T-cell (primary cell): ENCODE results near the gene STX4. TPM values are rescaled to one million over a fixed set of nuclear protein-coding genes. Genes with fewer than 3 reads are reported as not detected.

Experiments
- ATAC-seq, 4 experiments: fragments of 200-7000 bp in 3 of 4; fragments of 150-1000 bp in 1 of 4; cut with Tn5 transposase; replicated peaks in 1 of 4; 1 replicate in 3 of 4; 2 replicates in 1 of 4; pipeline ENCODE4 v1.10.0; 2021; ENCODE audit warnings: moderate library complexity in 3 of 4, mild to moderate bottlenecking in 2 of 4, moderate number of reproducible peaks in 1 of 4
- CTCF ChIA-PET, 2 donors: fragments of 300-600 bp; sonication (Branson Sonifier 250); formaldehyde crosslinking; loops; one replicate each; lab custom pipeline; 2022; ENCODE audit warnings: antibody characterized with exemption in 2 of 2; lab: Charles Lee
- POLR2A ChIA-PET, 2 donors: fragments of 300-600 bp; sonication (Branson Sonifier 250); formaldehyde crosslinking; loops; one replicate each; lab custom pipeline; 2022; ENCODE audit warnings: antibody characterized with exemption in 2 of 2; lab: Charles Lee
- DNase-seq, 35 experiments: peaks; one replicate each; pipeline versions ENCODE4 v3.0.0 to v3.0.0-alpha.2; 2013 to 2023
- H3K27ac ChIP-seq: one replicate; pipeline ENCODE4 v1.5.1; 2013; ENCODE audit warnings: low read length
- H3K27me3 ChIP-seq, 2 experiments: replicated peaks in 1 of 2; 1 replicate in 1 of 2; 2 replicates in 1 of 2; pipeline versions ENCODE4 v1.6.1 to v1.7.0; 2013; ENCODE audit warnings: low read length in 1 of 2, mixed read lengths in 1 of 2; ENCODE audit not compliant: control insufficient read depth in 2 of 2, insufficient read depth in 2 of 2; ENCODE audit errors: extremely low read depth in 1 of 2
- H3K36me3 ChIP-seq, 2 donors: 1 replicate in 1 of 2; 2 replicates in 1 of 2; pipeline versions ENCODE4 v1.6.1 to v1.7.0; 2013; ENCODE audit warnings: low read length in 1 of 2; ENCODE audit not compliant: control insufficient read depth in 2 of 2, insufficient read depth in 1 of 2; ENCODE audit errors: extremely low read depth in 1 of 2
- H3K4me1 ChIP-seq, 2 experiments: 1 replicate in 1 of 2; 2 replicates in 1 of 2; pipeline versions ENCODE4 v1.6.1 to v1.7.0; 2013; ENCODE audit warnings: low read length in 2 of 2, mixed read lengths in 1 of 2; ENCODE audit not compliant: insufficient read depth in 2 of 2, control insufficient read depth in 1 of 2; ENCODE audit errors: extremely low read depth in 1 of 2
- H3K4me3 ChIP-seq, 2 donors: 1 replicate in 1 of 2; 2 replicates in 1 of 2; pipeline versions ENCODE4 v1.5.1 to v1.7.0; 2013; ENCODE audit warnings: mild to moderate bottlenecking in 2 of 2, low read length in 1 of 2, moderate library complexity in 1 of 2; ENCODE audit not compliant: control insufficient read depth in 1 of 2; ENCODE audit errors: extremely low read depth in 1 of 2
- H3K9me3 ChIP-seq: 2 replicates; pipeline ENCODE4 v1.7.0; 2013
- H3K27ac Mint-ChIP-seq, 2 donors: one replicate each; pipeline ENCODE4 v1.8.0; 2020 to 2021; ENCODE audit warnings: mild to moderate bottlenecking in 2 of 2, mixed read lengths in 2 of 2
- H3K27me3 Mint-ChIP-seq, 2 donors: one replicate each; pipeline ENCODE4 v1.8.0; 2021 to 2022; ENCODE audit warnings: mixed read lengths in 2 of 2
- H3K36me3 Mint-ChIP-seq: one replicate; pipeline ENCODE4 v1.8.0; 2021; ENCODE audit warnings: mixed read lengths
- H3K4me1 Mint-ChIP-seq, 3 donors: one replicate each; pipeline ENCODE4 v1.8.0; 2020 to 2022; ENCODE audit warnings: mixed read lengths in 3 of 3, mild to moderate bottlenecking in 1 of 3
- H3K4me3 Mint-ChIP-seq, 3 donors: one replicate each; pipeline ENCODE4 v1.8.0; 2020 to 2022; ENCODE audit warnings: mild to moderate bottlenecking in 3 of 3, mixed read lengths in 3 of 3, moderate library complexity in 3 of 3
- H3K9me3 Mint-ChIP-seq, 3 donors: one replicate each; pipeline ENCODE4 v1.8.0; 2020 to 2022; ENCODE audit warnings: mixed read lengths in 3 of 3
- WGBS: methylation state at CpG from one replicate; pipeline ENCODE4 v1.1.5; 2013; ENCODE audit warnings: missing lambda C conversion rate; ENCODE audit not compliant: insufficient coverage; 5-methylcytosine and 5-hydroxymethylcytosine counted together
- total RNA-seq, 35 experiments: library from RNA in 6 of 35; stranded (reverse) in 6 of 35; fragments of 120-200 nt in 1 of 35; gene quantifications; one replicate each; pipeline versions ENCODE4 v1.2.1 to v1.2.4 and lab custom pipeline; 2013 to 2026

Gene STX4
- total RNA-seq, 5 donors from 2014 or later (not counting 1 experiment from before 2014, with no cell fraction given): 73.9 to 110 (median 94.6) TPM

GRCh38 chr16:31055613-31056012, 22.3 kb downstream of the STX4 start:
- Mint-ChIP-seq H3K9me3 (no peaks in the 10 kb centered on the region), H3K27me3 (no peaks in the 10 kb centered on the region), H3K36me3 (peaks cover 14% of the 10 kb centered on the region), H3K4me1 (peaks cover 0 to 6% (median 1%) of the 10 kb centered on the region in 3 donors), H3K27ac (no peak overlapping the region), H3K4me3 (no peak overlapping the region)
- ChIA-PET POLR2A (no interaction called here), CTCF (interaction anchor here in 1 of 2 donors (0.7 kb wide), 1 partner anchor 40 kb away, joined by 4 read pairs; no protein-coding TSS in a partner anchor)
- H3K36me3 ChIP-seq: peaks cover 0 to 4% of the 10 kb centered on the region in 2 donors
- WGBS: 100% methylated on average over 2 of the region's 4 CpGs
- no peaks in the 10 kb centered on the region for H3K9me3 ChIP-seq
- peaks cover 0 to under 1% of the 10 kb centered on the region in 2 experiments for H3K4me1 ChIP-seq
- no peak overlapping the region for H3K27ac ChIP-seq
- H3K4me3 ChIP-seq: no peak overlapping the region
- ATAC-seq (no peak), DNase-seq (no peak)
- H3K27me3 ChIP-seq: no peaks in the 10 kb centered on the region

- no peak for DNase-seq
- Mint-ChIP-seq H3K4me1 (peaks cover 34 to 47% (median 36%) of the 10 kb centered on the region in 3 donors), H3K36me3 (peaks cover 17% of the 10 kb centered on the region), H3K4me3 (no peak overlapping the region), H3K27me3 (no peaks in the 10 kb centered on the region), H3K27ac (no peak overlapping the region), H3K9me3 (no peaks in the 10 kb centered on the region)
- H3K27me3 ChIP-seq: no peaks in the 10 kb centered on the region
- no peak for ATAC-seq
- H3K9me3 ChIP-seq: no peaks in the 10 kb centered on the region
- ChIA-PET CTCF (no interaction called here), POLR2A (no interaction called here)
- WGBS: 97% methylated on average over 38 of the region's 42 CpGs
- H3K4me3 ChIP-seq: no peak overlapping the region
- H3K36me3 ChIP-seq: peaks cover 8 to 20% of the 10 kb centered on the region in 2 donors
- H3K27ac ChIP-seq: no peak overlapping the region
- H3K4me1 ChIP-seq: peaks cover 9 to 56% of the 10 kb centered on the region in 2 experiments
These were observed 27.9 kb downstream of the STX4 start for GRCh38 chr16:31061126-31061812.

- Histone ChIP-seq H3K27me3 (no peaks in the 10 kb centered on the region), H3K4me3 (no peak overlapping the region), H3K36me3 (peaks cover 8 to 20% of the 10 kb centered on the region in 2 donors), H3K27ac (no peak overlapping the region), H3K9me3 (no peaks in the 10 kb centered on the region), H3K4me1 (peaks cover 9 to 57% of the 10 kb centered on the region in 2 experiments)
- 97% methylated on average over 54 of the region's 54 CpGs for WGBS
- Mint-ChIP-seq H3K27ac (no peak overlapping the region), H3K4me3 (no peak overlapping the region), H3K27me3 (no peaks in the 10 kb centered on the region), H3K4me1 (peaks cover 37 to 52% (median 41%) of the 10 kb centered on the region in 3 donors), H3K36me3 (peaks cover 17% of the 10 kb centered on the region), H3K9me3 (no peaks in the 10 kb centered on the region)
- no peak for DNase-seq
- ATAC-seq: no peak
- ChIA-PET CTCF (no interaction called here), POLR2A (no interaction called here)
These were observed 28.6 kb downstream of the STX4 start for GRCh38 chr16:31061813-31062440.

GRCh38 chr16:31063495-31063842, 30.1 kb downstream of the STX4 start:
- 96% methylated on average over 9 of the region's 9 CpGs for WGBS
- no peak for ATAC-seq
- Histone ChIP-seq H3K9me3 (no peaks in the 10 kb centered on the region), H3K4me1 (peaks cover 9 to 57% of the 10 kb centered on the region in 2 experiments), H3K27me3 (no peaks in the 10 kb centered on the region), H3K27ac (peak overlapping the region; percentile 6), H3K4me3 (peak overlapping the region in 1 of 2 donors; percentile 35), H3K36me3 (peaks cover 8 to 20% of the 10 kb centered on the region in 2 donors)
- peak overlapping the region in 2 of 3 donors; percentile 66 to 82 for H3K4me3 Mint-ChIP-seq
- CTCF ChIA-PET: interaction anchor here in 1 of 2 donors (0.6 kb wide), 1 partner anchor 13 kb away, joined by 3 read pairs; no protein-coding TSS in a partner anchor
- peaks cover 17% of the 10 kb centered on the region for H3K36me3 Mint-ChIP-seq
- peaks cover 41 to 59% (median 44%) of the 10 kb centered on the region in 3 donors for H3K4me1 Mint-ChIP-seq
- H3K27ac Mint-ChIP-seq: peak overlapping the region in 1 of 2 donors; percentile 86
- POLR2A ChIA-PET: no interaction called here
- no peak for DNase-seq
- no peaks in the 10 kb centered on the region for H3K27me3 Mint-ChIP-seq
- no peaks in the 10 kb centered on the region for H3K9me3 Mint-ChIP-seq

- Mint-ChIP-seq H3K4me3 (peak overlapping the region; percentile 44 to 82 (median 66)), H3K27me3 (no peaks in the 10 kb centered on the region), H3K9me3 (no peaks in the 10 kb centered on the region), H3K36me3 (peaks cover 17% of the 10 kb centered on the region), H3K27ac (peak overlapping the region; percentile 86 to 87), H3K4me1 (peaks cover 41 to 60% (median 44%) of the 10 kb centered on the region in 3 donors)
- no peaks in the 10 kb centered on the region for H3K9me3 ChIP-seq
- ChIA-PET CTCF (interaction anchor here in 1 of 2 donors (0.6 kb wide), 1 partner anchor 13 kb away, joined by 3 read pairs; no protein-coding TSS in a partner anchor), POLR2A (no interaction called here)
- peak overlapping the region in 1 of 2 donors; percentile 35 for H3K4me3 ChIP-seq
- ATAC-seq (peak; percentile 41 to 74 (median 66)), DNase-seq (peak in 15 of 35 experiments; percentile 2 to 59 (median 15))
- 57% methylated on average over 51 of the region's 56 CpGs for WGBS
- H3K27me3 ChIP-seq: no peaks in the 10 kb centered on the region
- H3K4me1 ChIP-seq: peaks cover 9 to 57% of the 10 kb centered on the region in 2 experiments
- H3K36me3 ChIP-seq: peaks cover 8 to 20% of the 10 kb centered on the region in 2 donors
- peak overlapping the region; percentile 41 for H3K27ac ChIP-seq
These were observed 30.7 kb downstream of the STX4 start for GRCh38 chr16:31063843-31064611.
